Neutrophil (primary cell): ENCODE data around the gene TBC1D5.

Experiments used
- H3K27ac ChIP-seq: fragments of 200-600 bp; sonication (generic); 2 replicates; pipeline ENCODE4 v1.5.1; 2016; ENCODE audit warnings: mild to moderate bottlenecking, moderate library complexity
- H3K27me3 ChIP-seq: fragments of 200-600 bp; sonication (generic); 2 replicates; pipeline ENCODE4 v1.6.0; 2016; ENCODE audit warnings: mild to moderate bottlenecking
- H3K36me3 ChIP-seq: fragments of 200-600 bp; sonication (generic); 2 replicates; pipeline ENCODE4 v1.5.1; 2017
- H3K4me1 ChIP-seq, 2 experiments: fragments of 200-600 bp in 1 of 2; sonication (generic) in 1 of 2; 1 replicate in 1 of 2; 2 replicates in 1 of 2; pipeline versions ENCODE4 v1.5.1 to v1.6.1; 2013 to 2016; ENCODE audit warnings: low read depth in 1 of 2, low read length in 1 of 2, mild to moderate bottlenecking in 1 of 2, moderate library complexity in 1 of 2; ENCODE audit not compliant: control insufficient read depth in 1 of 2, insufficient read depth in 1 of 2
- H3K4me3 ChIP-seq, 2 experiments: fragments of 200-600 bp in 1 of 2; sonication (generic) in 1 of 2; 1 replicate in 1 of 2; 2 replicates in 1 of 2; pipeline ENCODE4 v1.5.1; 2013 to 2016; ENCODE audit warnings: low read depth in 1 of 2, low read length in 1 of 2, mild to moderate bottlenecking in 1 of 2, moderate library complexity in 1 of 2
- H3K9me3 ChIP-seq: fragments of 200-600 bp; sonication (generic); 2 replicates; pipeline ENCODE4 v1.5.1; 2016
- TF ChIP-seq, protein P1 (sequence below): fragments of 200-600 bp; sonication (generic); IDR thresholded peaks from 2 replicates; pipeline ENCODE4 v1.5.1; 2016; ENCODE audit warnings: antibody characterized with exemption

The TBC1D5 gene

DNA sequence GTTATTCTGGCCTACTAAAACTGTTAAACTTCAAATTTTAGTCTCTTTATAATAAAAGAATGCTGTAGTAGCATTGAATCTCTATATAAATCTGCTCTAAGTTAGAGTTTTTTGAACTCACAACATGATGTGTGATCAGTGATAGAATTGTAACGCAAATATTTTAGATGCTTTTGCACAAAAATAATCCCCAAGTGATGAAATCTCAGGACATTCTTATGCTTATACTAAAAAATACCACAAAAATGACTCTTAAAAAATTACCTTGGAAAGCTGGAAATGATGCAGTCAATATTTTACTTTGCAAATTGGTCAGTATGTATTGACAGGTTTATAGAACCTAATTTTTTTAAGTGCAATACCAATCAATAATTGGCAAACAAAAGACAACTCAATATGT lies 375.3 kb downstream of the TBC1D5 start:
- Histone ChIP-seq H3K4me3 (no peak overlapping the region), H3K27ac (no peak overlapping the region), H3K27me3 (no peaks in the 10 kb centered on the region), H3K9me3 (no peaks in the 10 kb centered on the region), H3K4me1 (no peaks in the 10 kb centered on the region), H3K36me3 (peaks cover 18% of the 10 kb centered on the region)
- TF ChIP-seq, protein P1, sequence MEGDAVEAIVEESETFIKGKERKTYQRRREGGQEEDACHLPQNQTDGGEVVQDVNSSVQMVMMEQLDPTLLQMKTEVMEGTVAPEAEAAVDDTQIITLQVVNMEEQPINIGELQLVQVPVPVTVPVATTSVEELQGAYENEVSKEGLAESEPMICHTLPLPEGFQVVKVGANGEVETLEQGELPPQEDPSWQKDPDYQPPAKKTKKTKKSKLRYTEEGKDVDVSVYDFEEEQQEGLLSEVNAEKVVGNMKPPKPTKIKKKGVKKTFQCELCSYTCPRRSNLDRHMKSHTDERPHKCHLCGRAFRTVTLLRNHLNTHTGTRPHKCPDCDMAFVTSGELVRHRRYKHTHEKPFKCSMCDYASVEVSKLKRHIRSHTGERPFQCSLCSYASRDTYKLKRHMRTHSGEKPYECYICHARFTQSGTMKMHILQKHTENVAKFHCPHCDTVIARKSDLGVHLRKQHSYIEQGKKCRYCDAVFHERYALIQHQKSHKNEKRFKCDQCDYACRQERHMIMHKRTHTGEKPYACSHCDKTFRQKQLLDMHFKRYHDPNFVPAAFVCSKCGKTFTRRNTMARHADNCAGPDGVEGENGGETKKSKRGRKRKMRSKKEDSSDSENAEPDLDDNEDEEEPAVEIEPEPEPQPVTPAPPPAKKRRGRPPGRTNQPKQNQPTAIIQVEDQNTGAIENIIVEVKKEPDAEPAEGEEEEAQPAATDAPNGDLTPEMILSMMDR, result no peak

DNA sequence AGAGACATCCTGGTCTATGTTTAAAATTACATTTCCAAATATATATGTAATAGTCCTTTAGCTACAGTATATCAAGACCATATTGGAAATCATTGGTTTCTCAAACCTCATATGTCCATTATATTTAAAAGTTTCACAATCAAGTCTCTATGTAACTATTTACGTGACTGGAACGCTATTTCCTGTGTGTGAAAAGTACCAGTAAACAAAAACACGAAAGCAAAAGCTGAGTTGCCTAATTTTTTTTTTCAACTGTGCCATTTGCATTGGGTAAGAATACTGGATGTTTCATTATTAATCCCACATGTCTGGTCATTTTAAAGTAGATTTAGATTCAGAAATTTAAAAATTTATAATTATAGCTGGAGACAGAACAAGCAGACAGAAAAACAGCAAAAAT lies 381.4 kb downstream of the TBC1D5 start:
- no peaks in the 10 kb centered on the region for H3K9me3 ChIP-seq
- TF ChIP-seq, protein P1, result no peak
- H3K4me3 ChIP-seq, result no peak overlapping the region
- H3K36me3 ChIP-seq, result no peaks in the 10 kb centered on the region
- H3K27ac ChIP-seq, result no peak overlapping the region
- no peaks in the 10 kb centered on the region for H3K27me3 ChIP-seq
- no peaks in the 10 kb centered on the region for H3K4me1 ChIP-seq

DNA sequence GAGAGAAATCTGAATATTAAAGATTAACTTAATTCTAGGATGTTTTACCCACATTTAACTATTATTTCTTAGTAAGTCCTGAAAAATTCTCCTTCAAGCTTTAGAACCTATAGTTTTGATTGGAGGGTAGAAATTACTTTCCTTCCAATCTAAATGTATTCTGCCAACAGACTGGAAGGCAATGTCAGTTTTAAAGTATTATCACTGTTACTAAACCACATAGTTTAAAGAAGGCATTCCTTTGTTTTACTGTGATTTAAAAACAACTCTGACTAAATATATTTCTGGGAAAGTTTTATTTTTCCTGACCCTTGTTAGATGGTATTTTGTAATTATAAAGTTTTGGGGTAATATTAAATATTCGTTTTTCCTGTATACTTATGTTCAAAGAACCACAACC lies 382.5 kb downstream of the TBC1D5 start:
- TF ChIP-seq, protein P1, result no peak
- Histone ChIP-seq H3K4me1 (no peaks in the 10 kb centered on the region), H3K4me3 (no peak overlapping the region), H3K36me3 (no peaks in the 10 kb centered on the region), H3K27me3 (no peaks in the 10 kb centered on the region), H3K9me3 (no peaks in the 10 kb centered on the region), H3K27ac (no peak overlapping the region)

- Histone ChIP-seq H3K4me1 (no peaks in the 10 kb centered on the region), H3K27ac (no peak overlapping the region), H3K9me3 (no peaks in the 10 kb centered on the region), H3K4me3 (no peak overlapping the region), H3K36me3 (no peaks in the 10 kb centered on the region), H3K27me3 (no peaks in the 10 kb centered on the region)
- TF ChIP-seq, protein P1, result no peak
Observed at GRCh38 chr3:17357035-17357710, 385.3 kb downstream of the TBC1D5 start.

DNA sequence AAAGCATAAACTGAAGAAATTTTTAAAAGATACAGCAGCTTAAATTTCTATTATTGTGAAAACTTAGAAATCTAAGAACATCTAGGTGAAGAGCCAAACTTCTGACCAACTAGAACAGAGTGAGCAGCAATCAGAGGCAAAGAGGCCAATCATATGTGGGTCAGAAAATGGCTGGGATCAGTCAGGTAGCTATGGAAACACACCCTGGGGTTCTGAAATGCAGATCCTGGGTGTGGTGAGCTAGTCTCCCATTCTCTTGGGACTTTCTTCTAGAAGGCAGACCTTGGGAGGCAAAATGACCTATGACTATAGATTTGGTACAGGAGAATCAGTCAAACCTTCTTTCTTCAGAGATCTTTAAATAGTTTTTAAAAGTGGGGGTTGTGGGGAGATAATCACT lies 385.8 kb downstream of the TBC1D5 start:
- H3K27ac ChIP-seq, result no peak overlapping the region
- H3K9me3 ChIP-seq, result no peaks in the 10 kb centered on the region
- no peaks in the 10 kb centered on the region for H3K36me3 ChIP-seq
- no peaks in the 10 kb centered on the region for H3K27me3 ChIP-seq
- TF ChIP-seq, protein P1, result no peak
- H3K4me1 ChIP-seq, result no peaks in the 10 kb centered on the region
- H3K4me3 ChIP-seq, result no peak overlapping the region
